HTERT RPE-1 (cell line): ENCODE results near the gene CNTNAP2.
"Not testable (repeated sequence)": the region's sequence is repeated elsewhere in the genome, so short reads cannot be mapped to it uniquely, and the experiment has no call there.

ENCODE experiments used
- in situ Hi-C: fragments of 300-500 bp; cut with MboI; formaldehyde crosslinking; loops from 4 replicates; pipeline ENCODE4 v1.14.3; 2020; ENCODE audit warnings: low sequenced_read_pairs

CNTNAP2 gene

DNA sequence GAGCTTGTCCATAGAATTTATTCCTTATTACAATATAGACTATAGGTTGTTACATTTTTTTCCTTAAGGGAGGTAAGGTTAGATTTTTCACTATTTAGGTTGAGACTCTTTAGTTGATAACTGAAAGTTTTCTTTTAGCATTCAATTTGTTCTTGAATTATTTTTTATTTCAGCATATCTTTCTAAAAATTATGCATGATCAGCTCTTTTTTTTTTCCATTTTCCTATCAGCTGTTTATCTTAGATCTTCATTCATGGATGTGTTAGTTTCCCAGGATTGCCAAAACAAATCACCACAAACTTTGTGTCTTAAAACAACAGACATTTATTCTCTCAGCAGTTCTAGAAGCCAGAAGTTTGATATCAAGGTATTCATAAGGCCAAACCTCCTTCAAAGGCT lies 1558.1 kb downstream of the CNTNAP2 start:
- in situ Hi-C loops = no loop called here

GRCh38 chr7:147678943-147679342 lies 1562.3 kb downstream of the CNTNAP2 start:
- in situ Hi-C loops = no loop called here

- in situ Hi-C loops = no loop called here
These were observed 1564.9 kb downstream of the CNTNAP2 start for GRCh38 chr7:147681530-147681929.

DNA sequence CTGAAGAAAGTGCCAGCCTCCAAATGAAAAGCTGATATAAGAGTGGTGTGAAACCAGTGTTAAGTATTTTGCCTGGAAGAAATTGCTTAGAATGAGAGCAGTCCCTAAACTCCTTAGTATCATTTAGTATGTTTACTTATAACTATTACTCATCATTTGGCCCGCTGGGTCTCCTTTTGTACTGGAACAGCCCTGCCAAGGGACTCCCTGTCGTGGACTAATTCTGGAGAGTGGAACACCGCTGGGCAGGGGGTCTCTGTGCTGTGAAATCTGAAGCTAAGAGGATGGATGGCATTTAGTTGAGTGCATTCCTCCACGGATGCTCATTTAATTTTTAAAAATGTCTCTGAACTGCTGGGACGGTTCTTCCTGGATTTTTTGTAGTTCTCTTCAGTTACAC lies 1584.1 kb downstream of the CNTNAP2 start:
- in situ Hi-C loops = no loop called here

GRCh38 chr7:147707926-147708325 lies 1591.3 kb downstream of the CNTNAP2 start:
- in situ Hi-C loops = no loop called here

DNA sequence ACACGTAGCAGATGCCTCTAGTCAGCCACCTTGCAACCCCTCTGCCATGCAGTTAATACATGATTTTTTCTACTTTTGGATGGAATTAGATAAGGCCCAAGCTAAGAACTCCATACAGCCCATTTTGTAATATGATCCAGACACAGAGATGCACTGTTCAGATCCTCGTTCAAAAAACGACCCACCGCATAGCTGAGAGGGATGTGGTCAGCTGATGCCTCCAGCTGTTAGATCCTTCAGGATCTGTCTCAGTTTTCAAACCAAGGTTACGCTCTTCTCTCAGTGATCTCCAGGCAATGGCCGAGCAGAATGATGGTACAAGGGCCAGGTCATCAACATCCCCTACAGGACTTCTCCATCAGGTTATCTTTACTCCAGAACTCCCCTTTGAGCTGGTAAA lies 1592.3 kb downstream of the CNTNAP2 start:
- in situ Hi-C loops = no loop called here

DNA sequence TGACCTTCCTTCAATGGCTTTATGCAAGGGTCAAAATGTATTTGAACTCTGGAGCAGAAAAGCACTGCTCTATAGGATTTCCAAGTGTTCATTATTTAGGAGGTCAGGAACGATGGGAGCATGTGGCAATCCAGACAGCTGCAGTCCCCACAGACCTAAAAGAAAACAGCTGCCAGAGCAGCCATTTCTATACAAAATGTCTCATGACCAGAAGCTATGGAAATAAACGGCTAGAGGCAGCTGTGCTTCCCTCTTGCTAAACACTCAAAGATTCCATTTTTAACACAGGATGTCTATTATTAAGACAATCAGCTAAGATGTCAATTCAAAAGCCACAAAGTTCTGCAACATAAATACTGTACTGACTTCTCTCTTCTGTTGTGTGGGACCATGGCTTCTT lies 1594.8 kb downstream of the CNTNAP2 start:
- in situ Hi-C loops = no loop called here

- in situ Hi-C loops = no loop called here
These were observed 1605.6 kb downstream of the CNTNAP2 start for GRCh38 chr7:147721962-147722830.

DNA sequence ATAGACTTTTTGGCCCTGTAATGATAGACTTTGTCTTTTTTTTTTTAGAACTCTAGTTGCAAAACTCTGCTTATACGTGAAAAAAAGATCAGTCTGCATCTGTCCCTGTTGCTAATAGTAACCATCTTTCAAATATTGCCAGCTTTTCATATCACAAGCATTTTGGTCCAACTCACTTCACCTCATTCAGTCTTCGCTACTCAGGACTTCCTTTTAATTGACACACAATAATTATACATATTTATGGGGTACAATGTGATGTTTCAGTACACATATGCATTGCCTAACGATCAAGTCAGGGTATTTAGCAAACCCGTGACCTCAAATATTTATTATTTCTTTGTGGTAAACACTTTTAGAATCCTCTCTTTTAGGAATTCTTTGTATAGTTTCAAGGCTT lies 1606.9 kb downstream of the CNTNAP2 start:
- in situ Hi-C loops = no loop called here

DNA sequence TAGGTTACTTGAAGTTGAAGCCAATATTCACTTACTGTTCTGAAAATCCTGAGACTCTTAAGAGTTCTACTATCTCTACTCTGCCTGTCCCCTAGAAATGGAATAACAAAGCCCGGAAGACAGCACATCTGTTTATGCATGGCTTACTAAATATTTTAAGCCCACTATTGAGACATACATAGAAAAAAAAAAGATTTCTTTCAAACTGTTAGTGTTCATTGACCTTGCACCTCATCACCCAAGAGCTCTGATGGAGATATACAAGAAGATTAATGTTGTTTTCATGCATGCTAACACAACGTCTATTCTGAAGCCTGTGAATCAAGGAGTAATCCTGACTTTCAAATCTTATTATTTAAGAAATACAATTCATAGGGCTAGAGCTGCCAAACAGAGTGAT lies 1614.7 kb downstream of the CNTNAP2 start:
- in situ Hi-C loops = no loop called here

DNA sequence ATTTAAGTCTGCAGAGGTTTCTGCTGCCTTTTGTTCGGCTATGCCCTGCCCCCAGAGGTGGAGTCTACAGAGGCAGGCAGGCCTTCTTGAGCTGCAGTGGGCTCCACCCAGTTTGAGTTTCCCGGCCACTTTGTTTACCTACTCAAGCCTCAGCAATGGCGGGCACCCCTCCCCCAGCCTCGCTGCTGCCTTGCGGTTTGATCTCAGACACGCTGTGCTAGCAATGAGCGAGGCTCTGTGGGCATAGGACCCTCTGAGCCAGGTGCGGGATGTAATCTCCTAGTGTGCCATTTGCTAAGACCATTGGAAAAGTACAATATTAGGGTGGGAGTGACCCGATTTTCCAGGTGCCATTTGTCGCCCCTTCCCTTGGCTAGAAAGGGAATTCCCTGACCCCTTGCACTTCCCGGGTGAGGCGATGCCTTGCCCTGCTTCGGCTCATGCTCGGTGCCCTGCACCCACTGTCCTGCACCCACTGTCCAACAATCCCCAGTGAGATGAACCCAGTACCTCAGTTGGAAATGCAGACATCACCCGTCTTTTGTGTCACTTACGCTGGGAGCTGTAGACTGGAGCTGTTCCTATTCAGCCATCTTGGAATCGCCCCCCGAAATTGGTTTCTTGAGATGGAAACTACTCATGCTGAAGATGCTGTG lies 1621.1 kb downstream of the CNTNAP2 start:
- in situ Hi-C loops = not testable (repeated sequence)

DNA sequence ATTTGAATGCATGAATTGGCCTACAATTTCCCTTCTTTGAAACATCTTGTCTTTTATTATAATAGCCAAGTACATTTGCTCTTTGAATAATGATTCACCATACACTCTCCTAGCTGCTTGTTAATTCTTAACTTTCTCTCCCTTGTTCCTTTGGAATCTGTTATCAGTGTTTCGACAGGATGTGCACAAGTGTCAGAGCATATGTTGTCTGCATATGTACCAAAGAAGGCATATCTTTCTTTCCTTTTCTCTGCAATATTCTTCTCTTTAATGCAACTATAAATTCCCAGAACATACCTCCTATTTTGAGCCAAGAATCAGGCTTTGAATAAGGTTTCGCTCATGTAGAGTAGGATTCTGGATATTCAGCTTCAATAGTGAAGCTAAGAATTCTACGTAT lies 1625.7 kb downstream of the CNTNAP2 start:
- in situ Hi-C loops = no loop called here

DNA sequence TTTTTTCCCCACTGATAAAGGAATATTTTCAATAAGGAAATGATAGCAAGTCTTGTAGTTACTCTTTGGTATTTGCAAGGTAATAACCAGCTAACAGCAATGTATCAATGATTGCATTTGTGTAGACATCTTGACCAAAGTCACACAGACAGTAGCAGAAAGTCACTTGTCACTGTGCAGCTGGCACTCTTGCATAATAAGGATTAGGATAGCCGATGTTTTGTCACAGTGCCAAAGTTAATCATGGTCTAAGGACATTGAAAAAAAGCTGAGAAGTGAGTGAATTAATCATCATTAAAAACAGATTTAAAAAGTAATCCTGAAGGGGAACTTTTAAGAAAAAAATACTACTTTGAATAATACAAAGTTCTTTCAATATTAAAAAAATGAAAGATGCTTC lies 1639.7 kb downstream of the CNTNAP2 start:
- in situ Hi-C loops = no loop called here

DNA sequence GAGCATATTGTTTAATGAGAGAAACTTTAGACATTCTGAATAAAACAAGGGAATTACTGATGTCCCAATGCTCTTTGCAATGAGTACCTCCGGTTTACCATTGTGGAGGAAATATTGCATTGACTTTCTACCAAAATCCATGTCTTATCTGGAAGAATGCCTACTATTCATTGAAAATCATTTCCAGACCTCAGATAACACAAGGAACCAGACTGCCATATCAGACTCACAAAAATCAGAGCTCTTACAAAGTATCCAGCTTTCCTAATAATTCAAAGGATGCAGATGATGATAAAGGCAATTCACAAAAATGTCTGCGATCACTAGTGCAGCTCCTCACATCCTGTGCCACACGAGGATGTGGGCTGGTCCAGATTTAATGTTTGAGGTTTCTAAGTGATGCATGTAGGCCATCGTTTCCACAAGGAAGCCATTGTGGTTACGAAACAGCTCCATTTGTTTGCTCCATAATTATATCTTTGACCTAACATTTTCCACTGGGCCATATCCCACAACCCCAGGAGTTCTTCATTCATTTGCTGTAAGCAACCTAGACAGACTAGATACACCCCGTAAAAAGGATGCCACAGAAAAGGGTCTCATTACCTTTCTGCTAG lies 1642.8 kb downstream of the CNTNAP2 start:
- in situ Hi-C loops = no loop called here

DNA sequence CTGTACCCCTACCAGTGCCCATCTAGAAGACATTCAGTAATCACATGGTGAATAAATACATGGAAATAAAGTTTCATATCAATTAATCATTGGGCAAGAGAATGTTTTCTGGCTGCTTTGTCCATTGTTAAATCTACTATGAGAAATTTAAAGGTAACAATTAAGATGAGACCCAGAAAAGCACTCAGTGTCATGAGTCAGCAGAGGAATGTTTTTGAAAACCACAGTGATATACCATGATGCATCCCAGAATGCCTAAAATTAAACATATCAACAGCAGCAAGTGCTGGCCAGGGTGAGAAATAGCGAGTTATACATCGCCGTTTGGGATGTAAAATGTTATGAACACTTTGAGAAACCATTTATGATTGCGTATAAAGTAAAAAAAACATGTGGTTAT lies 1648.7 kb downstream of the CNTNAP2 start:
- in situ Hi-C loops = no loop called here

- in situ Hi-C loops = no loop called here
These were observed 1654.7 kb downstream of the CNTNAP2 start for GRCh38 chr7:147771344-147771743.

DNA sequence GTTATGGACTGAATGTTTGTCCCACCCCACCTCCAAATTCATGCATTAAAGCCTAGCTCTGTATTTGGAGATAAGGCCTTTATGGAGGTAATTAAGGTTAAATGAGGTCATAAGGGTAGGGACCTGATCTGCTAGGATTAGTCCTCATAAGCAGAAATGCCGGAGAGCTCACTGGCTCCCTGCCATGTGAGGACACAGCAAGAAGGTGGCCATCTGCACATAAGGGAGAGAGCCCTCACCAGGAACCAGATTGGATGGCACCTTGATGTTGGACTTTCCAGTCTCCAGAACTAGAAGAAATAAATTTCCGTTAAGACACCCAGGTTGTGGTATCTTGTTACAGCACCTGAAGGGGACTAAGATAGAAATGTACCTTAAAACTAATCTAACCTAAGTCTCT lies 1657.9 kb downstream of the CNTNAP2 start:
- in situ Hi-C loops = no loop called here

DNA sequence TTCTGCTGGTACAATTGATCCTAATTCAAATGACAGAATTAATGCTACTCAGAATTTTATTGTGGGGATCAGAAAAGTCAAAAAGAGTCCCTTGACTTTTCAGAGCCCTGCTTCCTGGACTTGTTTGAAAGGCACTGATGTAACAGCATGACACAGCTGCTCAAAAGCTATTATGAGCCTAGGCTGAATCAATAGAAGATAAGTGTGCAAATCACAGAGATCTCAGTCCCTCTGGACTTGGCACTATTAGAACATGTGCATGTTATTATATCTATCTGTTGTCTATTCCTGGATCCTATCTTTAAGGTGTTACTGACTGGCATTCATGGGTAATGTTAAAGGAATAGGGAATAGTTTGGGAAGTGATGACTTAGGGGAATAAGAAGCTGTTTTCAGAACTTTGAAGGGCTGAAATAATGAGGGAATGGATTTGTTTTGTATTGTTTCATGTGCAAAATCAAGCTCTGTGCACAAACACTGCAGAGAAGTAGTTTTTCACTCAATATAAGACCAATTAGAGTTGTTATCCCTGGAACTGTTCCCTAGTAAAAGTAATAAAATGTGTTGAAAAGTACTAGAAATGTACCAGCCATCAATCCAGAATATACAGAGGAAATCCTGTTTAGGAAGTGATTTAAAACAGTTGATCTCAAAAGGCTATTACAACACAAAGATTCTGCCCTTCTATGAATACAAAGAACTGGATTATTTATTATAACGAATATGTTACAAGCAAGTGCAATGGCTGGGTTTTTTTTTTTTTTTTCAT lies 1659.1 kb downstream of the CNTNAP2 start:
- in situ Hi-C loops = no loop called here

DNA sequence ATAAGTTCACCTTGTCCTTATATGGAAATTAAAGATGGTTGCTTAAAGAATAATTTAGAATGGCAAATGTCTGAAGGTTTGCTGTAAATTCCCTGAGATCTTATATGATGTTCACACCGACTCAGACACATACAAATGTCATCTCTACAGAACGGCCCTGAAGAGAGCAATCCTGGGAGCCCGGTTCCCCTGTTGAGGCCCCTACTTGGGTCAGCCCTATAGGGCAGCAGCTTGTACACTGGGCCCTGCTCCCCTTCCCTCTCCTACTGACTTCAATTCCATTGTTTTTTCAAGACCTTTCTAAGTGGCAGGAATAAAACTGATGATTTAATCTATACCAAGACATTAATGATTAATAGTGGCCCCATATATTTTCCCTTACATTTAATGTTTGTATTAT lies 1660.7 kb downstream of the CNTNAP2 start:
- in situ Hi-C loops = no loop called here

DNA sequence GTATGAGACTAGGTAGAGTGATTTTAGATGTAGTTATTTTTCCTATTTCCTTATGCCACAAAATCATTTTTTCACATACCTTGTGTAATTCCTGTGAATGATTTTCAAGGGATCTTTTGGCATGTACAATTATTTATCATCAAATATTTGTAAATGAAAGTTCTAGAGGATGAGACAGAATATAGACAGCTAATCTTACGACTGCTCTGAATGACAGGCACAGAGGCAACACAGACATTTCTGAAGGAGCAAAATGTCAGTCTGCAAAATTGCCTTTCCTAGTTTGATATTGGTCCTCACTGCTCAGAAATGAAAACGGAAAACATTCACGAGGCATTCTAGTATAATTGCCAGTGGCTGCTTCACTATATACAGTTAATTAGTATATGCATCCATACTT lies 1663.3 kb downstream of the CNTNAP2 start:
- in situ Hi-C loops = no loop called here

- in situ Hi-C loops = no loop called here
These were observed 1680.0 kb downstream of the CNTNAP2 start for GRCh38 chr7:147796581-147796980.
